ENCODE measurements around the gene SUPT6H.

- TF ChIP-seq SUZ12 (IDR thresholded peaks at IDR 0.05; ENCODE audit: extremely low read depth, insufficient read depth, insufficient read length), result no peak
- TF ChIP-seq ZNF274 (IDR thresholded peaks at IDR 0.05; ENCODE audit: low read depth, low read length), result no peak
- TF ChIP-seq YY1 (IDR thresholded peaks at IDR 0.05; ENCODE audit: insufficient read depth, insufficient read length), result no peak
These were observed 50.9 kb downstream of the SUPT6H start for GRCh38 chr17:28712705-28713415.

All from NT2/D1 (cell line).